OCI-M1 (cell line): ENCODE results near the gene SIT1.
A peak's percentile ranks its signal among the peaks of the same experiment; 100 is the strongest.
"Not testable (repeated sequence)": the region's sequence is repeated elsewhere in the genome, so short reads cannot be mapped to it uniquely, and the experiment has no call there.

Source experiments
- DNase-seq: peaks from one replicate; lab custom pipeline; 2025; lab: John Stamatoyannopoulos, UW

SIT1 gene

DNA sequence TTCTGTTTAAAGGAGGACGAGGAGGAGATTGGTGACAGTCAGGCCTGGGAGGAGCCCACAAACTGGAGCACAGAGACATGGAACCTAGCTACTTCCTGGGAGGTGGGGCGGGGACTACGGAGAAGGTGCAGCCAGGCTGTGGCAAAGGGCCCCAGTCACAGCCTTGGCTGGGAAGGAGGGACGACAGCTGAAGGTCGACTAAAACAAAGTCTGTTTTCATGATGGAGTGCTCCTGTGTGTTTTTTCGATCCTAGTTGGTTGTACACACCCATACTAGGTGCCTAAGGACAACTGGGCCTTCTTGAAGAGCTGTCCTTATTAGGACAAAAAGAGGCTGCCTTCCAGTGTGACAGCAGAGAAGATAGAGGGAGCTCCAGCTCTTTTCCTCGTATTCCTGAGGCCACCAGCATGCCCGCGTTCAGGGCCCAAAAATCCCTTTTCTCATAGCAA is 10.3 kb upstream of the SIT1 start:
- peak; percentile 33 for DNase-seq

- no peak for DNase-seq
Observed at GRCh38 chr9:35659340-35659739, 8.6 kb upstream of the SIT1 start.

GRCh38 chr9:35658968-35659220 is 8.2 kb upstream of the SIT1 start:
- DNase-seq = peak; percentile 76

- peak; percentile 92 for DNase-seq
Observed at GRCh38 chr9:35658137-35658967, 7.6 kb upstream of the SIT1 start, which contains the start of gene CCDC107. Gene CCDC107, plus strand, starts transcription at chr9:35658292. Its CDS starts 88 bp downstream, at chr9:35658380.

DNA sequence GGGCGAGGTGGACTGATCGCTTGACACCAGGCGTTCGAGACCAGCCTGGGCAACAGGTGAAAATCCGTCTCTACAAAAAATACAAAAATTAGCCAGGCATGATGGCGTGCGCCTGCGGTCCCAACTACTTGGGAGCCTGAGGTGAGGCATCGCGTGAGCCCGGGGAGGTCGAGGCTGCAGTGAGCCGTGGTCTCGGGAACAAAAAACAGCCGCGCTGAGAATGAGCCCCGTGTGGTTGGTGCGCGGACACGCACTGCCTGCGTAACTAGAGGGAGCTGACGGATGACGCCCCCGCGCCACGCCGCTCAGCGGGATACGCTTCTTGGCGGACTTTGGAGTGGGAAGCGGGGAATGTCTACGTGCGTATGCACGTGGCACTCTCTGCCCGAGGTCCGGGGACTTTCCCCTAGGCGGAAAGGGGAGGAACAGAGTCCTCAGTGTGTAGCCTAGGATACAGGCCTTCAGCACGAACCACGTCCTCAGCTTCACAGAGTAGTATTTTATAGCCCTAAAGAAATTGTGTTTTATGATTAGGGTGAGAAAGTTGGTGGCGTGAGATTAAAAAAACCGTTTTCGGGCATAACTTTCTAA is 6.9 kb upstream of the SIT1 start, which contains the start of gene RMRP:
Gene RMRP (minus strand): TSS at position 474 of the 591 bp plus-strand sequence.
- DNase-seq = peak; percentile 99

DNA sequence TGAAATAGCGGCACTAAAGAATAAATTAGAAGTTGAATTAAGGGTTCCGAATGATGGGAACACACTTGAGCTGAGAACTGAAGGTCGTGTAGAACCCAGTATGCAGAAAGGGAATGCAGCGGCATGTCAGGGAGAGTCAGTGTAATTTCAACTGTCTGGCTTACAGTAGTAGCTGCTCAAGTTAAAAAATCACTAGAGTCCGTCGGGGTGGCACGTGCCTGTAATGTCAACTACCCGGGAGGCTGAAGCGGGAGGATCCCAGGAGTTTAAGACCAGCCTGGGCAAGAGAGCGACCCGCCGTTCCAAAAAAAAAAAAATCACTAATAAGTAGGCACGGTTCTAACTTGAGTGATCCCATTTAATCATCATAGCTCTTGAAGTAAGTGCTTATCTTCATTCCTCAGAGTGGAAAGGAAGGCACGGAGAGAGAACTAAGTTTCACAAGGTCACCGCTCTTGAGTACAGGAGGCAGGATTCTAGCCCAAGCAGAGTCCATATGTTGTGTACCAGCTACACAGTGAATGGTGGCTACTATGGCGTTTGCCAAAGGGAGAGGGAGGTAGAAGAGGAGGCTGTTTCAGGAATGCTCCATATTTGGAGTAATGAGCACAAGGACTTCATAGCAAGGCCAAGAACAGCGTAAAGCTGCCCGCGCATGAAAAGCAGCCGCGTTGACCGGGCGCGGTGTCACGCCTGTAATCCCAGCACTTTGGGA is 6.3 kb upstream of the SIT1 start:
- DNase-seq = no peak

- no peak for DNase-seq
Observed at GRCh38 chr9:35656348-35656747, 5.6 kb upstream of the SIT1 start.

DNA sequence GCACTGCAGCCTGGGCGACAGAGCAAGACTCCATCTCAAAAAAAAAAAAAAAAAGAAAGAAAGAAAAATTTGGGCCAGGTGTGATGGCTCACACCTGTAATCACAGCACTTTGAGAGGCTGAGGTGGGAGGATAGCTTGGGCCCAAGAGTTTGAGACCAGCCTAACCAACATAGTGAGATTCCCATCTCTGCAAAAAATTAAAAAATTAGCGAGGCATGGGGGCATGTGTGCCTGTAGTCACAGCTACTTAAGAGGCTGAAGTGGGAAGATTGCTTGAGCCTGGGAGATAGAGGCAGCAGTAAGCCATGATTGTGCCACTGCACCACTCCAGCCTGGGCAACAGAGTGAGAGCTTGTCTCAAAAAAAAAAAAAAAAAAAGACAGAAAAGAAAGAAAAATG is 2.9 kb upstream of the SIT1 start:
- no peak for DNase-seq

DNA sequence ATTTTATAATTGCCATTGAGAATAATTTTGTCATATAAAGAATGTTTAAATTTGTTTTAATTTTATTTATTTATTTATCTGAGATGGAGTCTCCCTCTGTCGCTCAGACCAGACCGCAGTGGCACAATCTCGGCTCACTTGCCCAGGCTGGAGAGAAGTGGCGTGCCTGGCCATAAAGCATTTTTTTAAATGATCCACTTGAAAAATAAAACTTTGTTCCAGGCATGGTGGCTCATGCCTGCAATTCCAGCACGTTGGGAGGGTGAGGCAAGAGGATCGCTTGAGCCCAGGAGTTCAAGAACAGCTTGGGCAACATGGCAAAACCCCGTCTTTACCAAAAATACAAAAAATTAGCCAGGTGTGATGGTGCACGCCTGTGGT is 2.1 kb upstream of the SIT1 start:
- DNase-seq = no peak

DNA sequence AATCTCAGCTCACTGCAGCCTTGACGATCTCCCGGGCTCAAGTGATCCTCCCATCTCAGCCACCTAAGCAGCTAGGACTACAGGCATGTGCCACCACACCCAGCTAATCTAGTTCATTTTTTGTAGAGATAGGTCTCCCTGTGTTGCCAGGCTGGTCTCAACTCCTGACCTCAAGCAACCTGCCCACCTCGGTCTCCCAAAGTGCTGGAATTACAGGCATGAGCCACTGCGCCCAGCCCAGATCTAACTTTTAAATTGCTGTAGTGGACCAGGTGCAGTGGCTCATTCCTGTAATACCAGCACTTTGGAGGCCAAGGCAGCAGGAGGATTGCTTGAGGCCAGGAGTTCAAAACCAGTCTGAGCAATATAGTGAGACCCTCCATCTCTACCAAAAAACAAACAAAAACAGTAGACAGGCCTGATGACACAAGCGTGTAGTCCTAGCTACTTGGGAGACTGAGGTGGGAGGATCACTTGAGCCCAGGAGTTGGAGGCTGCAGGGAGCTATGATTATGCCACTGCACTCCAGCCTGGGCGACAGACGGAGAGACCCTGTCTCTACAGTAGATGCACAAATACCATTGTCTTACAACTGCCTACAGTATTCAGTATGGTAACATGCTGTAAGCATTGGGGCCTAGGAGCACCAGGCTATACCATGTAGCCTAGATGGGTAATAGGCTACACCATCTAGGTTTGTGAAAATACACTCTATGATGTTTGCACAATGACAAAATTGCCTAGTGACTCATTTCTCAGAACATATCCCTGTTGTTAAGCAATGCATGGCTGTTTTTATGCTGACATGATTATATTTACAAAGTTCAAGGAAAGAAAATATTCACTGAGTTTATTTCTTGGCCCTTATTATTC is 1.5 kb upstream of the SIT1 start:
- DNase-seq = no peak

DNA sequence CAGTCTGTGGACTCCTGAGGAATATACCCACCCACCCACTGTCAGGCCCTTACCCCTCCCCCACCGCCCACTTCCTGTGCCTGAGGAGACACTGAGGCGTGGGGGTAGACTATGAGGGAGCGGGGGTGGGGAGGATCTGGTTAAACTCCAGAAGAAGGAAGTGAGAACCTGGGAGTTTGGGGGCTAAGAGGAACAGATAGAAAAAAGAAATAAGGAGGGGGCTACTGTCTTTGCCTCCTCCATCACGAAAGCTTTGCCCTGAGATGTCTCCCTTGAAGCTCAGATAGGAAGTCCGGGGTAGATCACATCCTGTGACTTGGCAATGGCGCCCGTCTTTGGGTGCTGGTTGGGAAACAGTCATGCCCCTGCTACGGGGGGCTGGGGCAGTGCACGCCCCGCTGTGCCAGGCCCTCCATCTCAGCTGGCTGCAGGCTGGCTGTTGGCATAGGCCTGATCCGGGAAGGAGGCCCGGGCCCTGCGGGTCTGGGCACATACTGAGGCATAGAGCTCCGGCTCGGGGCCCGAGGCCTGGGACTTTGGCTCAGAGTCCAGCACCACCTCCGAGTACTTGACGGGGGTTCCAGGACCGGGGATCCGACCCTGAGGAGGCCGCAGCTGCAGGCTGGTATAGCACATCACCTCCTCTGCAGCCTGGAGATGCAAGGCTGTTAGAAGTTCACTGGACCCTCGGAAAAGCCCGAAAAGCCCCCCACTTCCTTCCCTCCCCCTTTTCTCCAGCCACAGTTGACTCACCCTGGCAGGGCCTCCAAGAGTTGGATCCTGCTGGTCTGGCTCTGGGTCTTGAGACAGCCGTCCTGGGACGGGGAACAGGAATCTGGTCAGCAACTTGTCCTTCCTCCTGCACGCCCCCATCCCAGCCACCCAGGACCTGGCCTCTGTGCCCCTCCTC is 1.0 kb downstream of the SIT1 start:
- DNase-seq = peak; percentile 70

- peak; percentile 95 for DNase-seq
Observed at GRCh38 chr9:35646533-35647265, 4.0 kb downstream of the SIT1 start.

DNA sequence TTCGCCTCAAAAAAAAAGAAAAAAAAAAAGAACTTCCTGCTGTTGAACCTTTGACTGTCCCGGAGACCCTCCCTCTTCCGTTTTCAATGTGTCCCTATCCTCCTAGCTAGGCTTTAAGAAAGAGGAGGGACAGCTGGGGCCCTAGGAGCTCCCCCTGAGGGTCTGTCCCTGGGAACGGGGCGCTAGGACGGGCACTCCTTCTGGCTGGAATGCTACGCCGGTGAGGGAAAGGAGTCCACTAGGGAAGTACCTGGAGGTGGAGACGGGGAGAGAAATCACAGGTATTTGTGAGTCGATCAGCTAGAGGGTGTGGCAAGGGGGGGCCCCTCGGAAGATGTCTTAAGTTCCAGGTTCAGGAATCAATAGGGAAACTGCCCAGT is 4.6 kb downstream of the SIT1 start:
- peak; percentile 74 for DNase-seq

DNA sequence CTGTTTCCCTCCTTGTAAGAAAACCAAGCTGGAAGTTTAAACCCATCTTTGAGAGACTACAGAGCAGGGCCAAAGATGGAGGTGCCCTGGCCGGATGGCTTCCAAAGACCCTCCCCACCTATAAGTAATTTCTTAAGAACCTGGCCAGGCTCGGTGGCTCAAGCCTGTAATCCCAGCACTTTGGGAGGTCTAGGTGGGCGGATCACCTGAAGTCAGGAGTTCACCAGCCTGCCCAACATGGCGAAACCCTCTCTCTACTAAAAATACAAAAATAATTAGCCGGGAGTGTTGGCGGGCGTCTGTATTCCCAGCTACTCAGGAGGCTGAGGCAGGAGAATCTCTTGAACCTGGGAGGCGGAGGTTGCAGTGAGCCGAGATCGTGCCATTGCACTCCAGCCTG is 5.0 kb downstream of the SIT1 start:
- DNase-seq = not testable (repeated sequence)

DNA sequence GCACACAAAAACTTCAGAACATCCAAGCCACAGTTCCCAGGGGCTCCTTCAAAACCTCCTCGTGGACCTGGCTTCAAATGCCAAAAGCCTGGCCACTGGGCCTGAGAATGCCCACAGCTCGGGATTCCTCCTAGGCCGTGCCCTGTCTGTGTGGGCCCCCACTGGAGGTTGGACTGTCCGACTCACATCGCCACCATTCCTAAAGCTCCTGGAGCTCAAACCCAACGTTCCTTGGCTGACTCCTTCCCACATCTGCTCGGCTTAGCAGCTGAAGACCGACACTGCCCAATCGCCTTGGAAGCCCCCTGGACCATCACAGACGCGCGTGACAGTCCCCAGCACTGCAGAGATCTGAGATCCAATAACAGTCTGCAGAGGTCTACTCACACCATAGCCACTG is 7.7 kb downstream of the SIT1 start:
- no peak for DNase-seq

DNA sequence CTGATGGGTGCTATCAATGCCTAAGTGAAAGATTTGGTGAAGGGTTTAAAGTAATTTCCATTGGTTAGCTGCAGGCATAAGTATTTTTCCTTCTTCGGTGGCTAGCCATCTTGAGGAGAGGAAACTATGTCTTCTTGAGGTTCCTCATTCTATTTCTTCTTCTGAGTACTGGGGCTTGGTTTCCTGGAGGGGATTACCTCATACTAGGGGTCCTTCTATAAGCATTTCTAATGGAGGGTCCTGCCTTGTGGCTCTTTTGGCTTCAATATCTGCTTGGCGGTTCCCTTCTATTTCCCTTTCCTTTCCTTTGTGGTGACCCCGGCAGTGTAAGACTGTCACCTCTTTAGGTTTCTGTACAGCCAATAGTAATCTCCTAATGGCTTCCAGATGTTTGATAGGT is 9.3 kb downstream of the SIT1 start:
- not testable (repeated sequence) for DNase-seq

DNA sequence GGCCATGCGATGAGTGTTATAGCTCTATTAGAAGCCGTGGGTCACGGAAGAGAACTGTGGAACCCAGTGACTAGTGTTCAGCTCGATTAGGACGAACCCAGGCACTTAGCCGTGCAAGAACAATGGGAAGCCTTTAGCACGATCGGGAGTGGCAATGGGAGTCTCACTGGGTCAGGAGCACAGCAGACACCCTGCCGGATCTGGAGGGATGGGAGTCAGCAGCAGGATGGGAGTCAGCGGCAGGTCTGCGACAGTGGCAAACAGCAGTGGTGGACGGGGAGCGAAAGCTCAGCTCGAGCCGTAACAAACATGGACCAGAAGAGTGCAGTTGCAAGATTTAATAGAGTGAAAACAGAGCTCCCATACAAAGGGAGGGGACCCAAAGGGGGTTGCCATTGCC is 10.3 kb downstream of the SIT1 start:
- DNase-seq = not testable (repeated sequence)

DNA sequence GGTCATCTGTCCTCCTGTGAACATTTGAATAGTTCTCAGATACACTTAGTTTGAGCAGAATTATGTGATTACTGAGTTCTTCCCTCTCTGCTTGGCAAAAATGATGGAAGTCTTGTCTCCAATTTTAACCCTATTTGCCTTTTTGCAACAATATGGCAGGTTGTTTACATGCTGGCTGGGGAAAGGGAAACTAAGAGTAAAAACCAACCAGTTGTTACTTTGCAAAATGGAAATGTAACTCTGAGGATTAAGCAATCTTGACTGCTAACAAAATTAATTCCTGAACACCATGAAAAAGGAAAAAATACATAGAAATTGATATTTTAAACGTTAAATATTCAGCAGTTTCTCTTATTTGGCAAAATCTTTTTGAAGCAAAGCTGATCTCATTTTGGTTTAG is 11.1 kb downstream of the SIT1 start:
- DNase-seq = peak; percentile 69

DNA sequence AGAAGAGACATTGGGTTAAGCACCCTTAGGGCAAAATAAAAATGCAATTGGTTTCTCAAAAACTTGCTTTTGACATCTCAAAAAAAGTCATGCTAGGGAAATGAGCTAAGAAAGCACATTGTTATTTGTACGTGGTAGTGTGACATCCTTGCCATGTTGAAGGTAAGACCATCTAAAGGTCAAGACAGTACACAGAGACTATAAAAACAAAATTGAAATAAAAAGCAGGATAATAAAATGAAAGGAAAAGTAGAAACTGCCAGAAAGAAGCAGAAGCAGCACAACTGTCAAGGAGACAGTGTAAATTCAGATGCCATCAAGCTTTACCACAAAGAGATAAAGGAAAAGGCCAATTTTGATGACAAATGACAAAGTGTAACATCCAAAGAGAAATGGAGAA is 11.5 kb downstream of the SIT1 start:
- peak; percentile 69 for DNase-seq

GRCh38 chr9:35638751-35639150 is 12.0 kb downstream of the SIT1 start:
- DNase-seq = not testable (repeated sequence)
